Mesothelial cell of epicardium (in vitro differentiated cells): ENCODE data around the gene ZACN. TPM values are rescaled to one million over a fixed set of nuclear protein-coding genes. Genes with fewer than 3 reads are reported as not detected.

Source experiments
- DNase-seq, 2 experiments: peaks; one replicate each; pipeline ENCODE4 v3.0.0; 2021; ENCODE audit warnings: low spot score in 2 of 2; ENCODE audit not compliant: unreplicated experiment in 2 of 2
- H3K27ac Mint-ChIP-seq: 2 replicates; pipeline ENCODE4 v1.8.0; 2021; ENCODE audit warnings: mixed read lengths
- H3K27me3 Mint-ChIP-seq: 2 replicates; pipeline ENCODE4 v1.8.0; 2021; ENCODE audit warnings: low read depth, mixed read lengths
- H3K36me3 Mint-ChIP-seq: 2 replicates; pipeline ENCODE4 v1.8.0; 2021; ENCODE audit warnings: mixed read lengths
- H3K4me1 Mint-ChIP-seq: 2 replicates; pipeline ENCODE4 v1.8.0; 2021; ENCODE audit warnings: mixed read lengths
- H3K4me3 Mint-ChIP-seq: 2 replicates; pipeline ENCODE4 v1.8.0; 2021; ENCODE audit warnings: mild to moderate bottlenecking, moderate library complexity, mixed read lengths
- H3K9me3 Mint-ChIP-seq: 2 replicates; pipeline ENCODE4 v1.8.0; 2021; ENCODE audit warnings: mixed read lengths
- CTCF ChIP-seq: fragments of 200-600 bp; sonication (generic); IDR thresholded peaks from one replicate; pipeline ENCODE4 v1.5.0; 2021; ENCODE audit warnings: antibody characterized with exemption; ENCODE audit not compliant: unreplicated experiment
- total RNA-seq: library from RNA; stranded (reverse); gene quantifications from 3 replicates; pipeline ENCODE4 v1.2.1, GENCODE V29; 2021

ZACN gene
- total RNA-seq, 1 donor from 2014 or later = 0.18 TPM

GRCh38 chr17:76107509-76107908 is 28.5 kb downstream of the ZACN start:
- Mint-ChIP-seq H3K36me3 (no peaks in the 10 kb centered on the region), H3K27ac (no peak overlapping the region), H3K4me3 (no peak overlapping the region), H3K9me3 (no peaks in the 10 kb centered on the region), H3K27me3 (peaks cover 4% of the 10 kb centered on the region), H3K4me1 (peaks cover 20% of the 10 kb centered on the region)
- TF ChIP-seq CTCF = peak; percentile 10
- no peak for DNase-seq

GRCh38 chr17:76111956-76112355 is 33.0 kb downstream of the ZACN start:
- peaks cover 4% of the 10 kb centered on the region for H3K27me3 Mint-ChIP-seq

GRCh38 chr17:76115138-76115754 is 36.3 kb downstream of the ZACN start:
- H3K36me3 Mint-ChIP-seq = peaks cover 1% of the 10 kb centered on the region
- peaks cover 4% of the 10 kb centered on the region for H3K9me3 Mint-ChIP-seq
- no peak overlapping the region for H3K27ac Mint-ChIP-seq
- DNase-seq = no peak
- no peak overlapping the region for H3K4me3 Mint-ChIP-seq
- H3K4me1 Mint-ChIP-seq = no peaks in the 10 kb centered on the region
- H3K27me3 Mint-ChIP-seq = peaks cover 4% of the 10 kb centered on the region
- no peak for TF ChIP-seq CTCF

More at GRCh38 chr17:76111956-76112355, 33.0 kb downstream of the ZACN start:
- Mint-ChIP-seq H3K27ac (no peak overlapping the region), H3K36me3 (peaks cover 1% of the 10 kb centered on the region), H3K4me3 (no peak overlapping the region), H3K9me3 (peaks cover 4% of the 10 kb centered on the region), H3K4me1 (peaks cover under 1% of the 10 kb centered on the region)
- TF ChIP-seq CTCF = no peak
- DNase-seq = no peak

- Mint-ChIP-seq H3K9me3 (no peaks in the 10 kb centered on the region), H3K4me1 (peaks cover 8% of the 10 kb centered on the region), H3K4me3 (no peak overlapping the region), H3K36me3 (no peaks in the 10 kb centered on the region), H3K27me3 (no peaks in the 10 kb centered on the region), H3K27ac (no peak overlapping the region)
- no peak for TF ChIP-seq CTCF
- DNase-seq = no peak
Measured at GRCh38 chr17:76119409-76120371, 40.7 kb downstream of the ZACN start.

GRCh38 chr17:76120658-76121008 is 41.7 kb downstream of the ZACN start:
- no peak for DNase-seq
- no peak for TF ChIP-seq CTCF
- Mint-ChIP-seq H3K27me3 (no peaks in the 10 kb centered on the region), H3K4me3 (no peak overlapping the region), H3K27ac (no peak overlapping the region), H3K36me3 (no peaks in the 10 kb centered on the region), H3K9me3 (no peaks in the 10 kb centered on the region), H3K4me1 (peaks cover 8% of the 10 kb centered on the region)
